Measurements from ENCODE around the gene SPOCD1.
A peak's percentile ranks its signal among the peaks of the same experiment; 100 is the strongest.

SPOCD1 gene

GRCh38 chr1:31800674-31800967 is 15.2 kb downstream of the SPOCD1 start:
- no peak for DNase-seq (ENCODE audit: low read depth, low spot score)

DNA sequence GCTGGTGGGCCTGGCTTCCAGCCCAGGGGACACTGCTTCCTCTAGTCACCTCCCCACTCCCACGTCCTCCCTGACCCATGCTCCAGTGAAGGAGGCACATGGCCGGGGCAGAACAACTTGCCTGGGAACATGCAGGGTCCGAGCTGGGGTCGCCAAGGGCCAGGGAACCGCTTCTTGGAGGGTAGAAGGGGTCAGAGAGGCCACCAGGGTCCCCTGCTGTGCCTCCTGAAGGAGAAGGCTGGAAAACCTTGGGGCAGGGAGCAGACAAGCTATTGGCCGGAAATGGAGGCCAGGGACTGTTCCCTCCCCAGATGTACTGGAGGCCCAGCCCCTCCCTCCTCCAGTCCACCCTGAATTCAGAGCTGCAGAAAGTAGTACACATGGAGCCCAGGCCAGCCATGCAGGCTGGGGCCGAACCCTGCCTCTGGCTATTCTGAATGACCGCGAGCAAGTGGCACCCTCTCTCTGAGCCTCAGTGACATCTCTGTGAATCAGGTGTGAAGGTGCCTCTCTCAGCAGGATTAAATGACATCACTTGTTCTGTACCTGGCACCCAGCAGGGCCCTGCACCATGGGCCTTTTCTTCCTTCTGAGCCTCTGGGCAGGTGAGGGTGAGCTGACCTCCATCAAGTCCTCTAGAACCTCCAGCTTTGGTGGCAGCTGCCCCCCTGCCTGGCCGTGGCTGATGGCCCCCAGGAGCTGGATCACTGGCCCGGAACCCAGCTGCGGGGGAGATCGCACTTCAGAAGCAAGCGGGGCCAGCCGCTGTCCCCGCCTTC is 15.7 kb downstream of the SPOCD1 start:
- DNase-seq (ENCODE audit: low read depth, low spot score): no peak

DNA sequence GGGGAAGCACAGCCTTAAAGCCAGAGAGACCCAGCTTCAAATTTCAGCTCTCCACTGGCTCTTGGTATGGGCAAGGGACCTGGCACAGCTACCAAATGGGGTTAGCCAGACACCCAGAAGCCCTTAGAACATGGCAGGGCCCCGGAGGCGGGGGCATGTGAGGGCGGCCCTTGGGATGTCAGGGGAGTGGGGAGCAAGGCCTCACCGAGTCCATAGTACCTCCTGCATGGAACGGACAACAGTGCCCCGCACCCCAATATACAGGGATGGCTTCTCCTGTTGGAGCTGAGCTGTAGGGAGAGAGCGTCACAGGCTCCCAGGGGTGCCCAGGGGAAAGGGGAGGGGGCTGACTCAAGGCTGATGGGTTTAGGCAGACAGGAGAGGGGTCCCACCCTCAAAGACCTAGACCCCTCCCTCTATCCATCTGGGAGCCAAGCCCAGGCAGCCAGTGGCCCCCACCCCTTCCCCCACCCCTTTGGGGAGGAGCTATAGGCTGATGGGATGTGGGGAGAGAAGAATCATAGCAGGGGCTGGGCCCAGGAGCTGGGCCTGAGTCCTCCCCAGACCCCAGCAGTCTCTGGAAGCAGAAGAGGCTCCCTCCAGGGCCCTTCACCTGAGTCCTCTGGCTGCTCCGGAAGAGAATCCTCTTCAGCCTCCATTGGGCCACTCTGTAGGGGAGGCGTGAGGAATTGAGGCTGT is 16.5 kb downstream of the SPOCD1 start:
- no peak for DNase-seq (ENCODE audit: low read depth, low spot score)

DNA sequence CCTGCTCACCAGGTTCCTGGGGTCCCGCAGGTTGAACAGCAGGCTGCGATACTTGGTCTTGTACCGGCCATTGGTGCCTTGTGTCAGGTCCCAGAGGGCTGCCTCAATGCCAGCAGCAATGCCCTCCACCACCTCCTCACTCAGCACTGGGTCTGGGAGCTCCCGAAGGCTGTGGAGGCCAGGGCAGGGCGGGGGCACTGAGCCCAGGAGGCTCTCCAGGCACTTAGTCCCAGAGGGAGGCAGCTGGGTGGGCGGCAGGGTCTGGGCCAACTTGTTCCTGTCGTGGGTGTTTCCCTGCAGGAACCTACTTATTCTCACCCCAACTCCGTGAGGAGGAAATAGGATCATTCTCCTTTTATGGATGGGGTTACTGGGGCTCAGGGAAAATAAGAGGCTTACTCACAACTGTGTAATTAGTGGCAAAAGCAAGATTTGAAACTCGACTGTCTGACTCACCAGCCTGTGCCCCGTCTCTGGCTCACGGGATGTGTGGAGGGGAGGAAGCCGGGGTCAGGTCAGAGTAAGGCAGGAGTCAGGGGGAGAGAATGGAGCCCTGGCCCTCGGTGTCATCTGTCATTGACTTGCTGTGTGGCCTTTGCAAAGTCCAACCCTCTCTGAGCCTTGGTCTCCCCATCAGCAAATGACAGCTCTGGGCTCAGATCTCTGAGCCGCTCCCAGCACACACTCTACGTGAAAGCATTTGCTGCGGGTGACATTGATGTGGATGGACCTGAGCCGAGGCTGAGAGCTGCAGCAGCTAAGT is 17.2 kb downstream of the SPOCD1 start:
- peak; percentile 10 for DNase-seq (ENCODE audit: low read depth, low spot score)

GRCh38 chr1:31798086-31798432 is 17.8 kb downstream of the SPOCD1 start:
- no peak for DNase-seq (ENCODE audit: low read depth, low spot score)

DNA sequence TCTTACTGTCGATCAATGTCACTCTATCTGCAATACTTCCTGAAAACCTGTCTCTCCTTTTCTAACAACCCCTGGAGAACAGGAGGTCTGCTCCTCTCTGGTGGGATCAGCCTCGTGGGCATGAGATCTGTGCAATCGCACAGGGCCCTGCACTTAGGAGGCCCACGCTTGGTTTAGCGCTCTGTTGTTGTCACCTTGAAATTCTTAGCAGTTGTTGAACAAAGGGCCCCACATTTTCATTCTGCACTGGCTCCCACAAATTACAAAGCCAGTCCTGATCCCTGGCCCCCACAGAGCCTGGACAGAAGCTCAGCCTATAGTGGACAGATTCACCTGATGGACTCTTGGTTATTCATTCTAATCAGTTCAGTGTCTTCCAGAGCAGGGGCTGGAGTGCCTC is 18.6 kb downstream of the SPOCD1 start:
- DNase-seq (ENCODE audit: low read depth, low spot score): no peak

GRCh38 chr1:31796707-31797106 is 19.1 kb downstream of the SPOCD1 start:
- no peak for DNase-seq (ENCODE audit: low read depth, low spot score)

DNA sequence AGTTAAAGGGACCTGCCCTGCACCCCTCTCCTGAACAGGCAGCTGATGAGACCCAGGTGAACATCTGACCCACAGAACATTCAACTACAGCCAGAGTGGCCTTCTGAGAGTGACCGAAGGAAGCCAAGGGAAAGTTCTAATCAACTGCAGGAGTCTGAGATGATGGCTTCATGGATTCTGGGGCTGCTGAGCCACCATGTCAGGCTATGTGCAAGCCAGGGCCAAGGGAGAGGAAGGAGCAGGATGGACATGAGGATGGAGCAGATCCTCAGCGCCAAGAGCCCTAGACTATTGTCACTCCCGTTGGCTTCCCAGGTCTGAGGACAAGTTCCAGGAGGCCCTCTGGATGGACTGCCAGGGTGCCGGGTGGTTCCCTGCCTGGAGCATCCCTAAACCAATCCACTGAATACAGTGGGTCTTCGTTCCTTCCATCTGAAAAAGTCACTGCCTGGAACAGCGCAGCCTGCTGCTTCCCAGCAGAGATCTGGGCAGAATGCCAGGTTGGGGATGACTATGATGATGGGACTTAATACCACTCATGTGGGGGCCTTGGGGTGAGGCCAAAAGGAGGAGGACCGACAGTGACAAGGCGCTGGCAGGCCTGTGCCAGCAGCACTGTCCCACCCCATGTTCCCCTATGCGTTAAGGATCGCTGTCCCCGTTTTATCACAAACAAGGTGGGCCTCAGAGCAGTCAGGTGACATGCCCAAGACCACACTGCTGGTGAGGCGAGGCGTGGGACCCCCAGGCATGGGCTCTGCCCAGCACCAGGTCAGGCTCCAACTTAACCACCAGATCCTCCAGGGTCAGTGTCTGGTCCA is 19.8 kb downstream of the SPOCD1 start:
- DNase-seq (ENCODE audit: low read depth, low spot score): peak; percentile 47

DNA sequence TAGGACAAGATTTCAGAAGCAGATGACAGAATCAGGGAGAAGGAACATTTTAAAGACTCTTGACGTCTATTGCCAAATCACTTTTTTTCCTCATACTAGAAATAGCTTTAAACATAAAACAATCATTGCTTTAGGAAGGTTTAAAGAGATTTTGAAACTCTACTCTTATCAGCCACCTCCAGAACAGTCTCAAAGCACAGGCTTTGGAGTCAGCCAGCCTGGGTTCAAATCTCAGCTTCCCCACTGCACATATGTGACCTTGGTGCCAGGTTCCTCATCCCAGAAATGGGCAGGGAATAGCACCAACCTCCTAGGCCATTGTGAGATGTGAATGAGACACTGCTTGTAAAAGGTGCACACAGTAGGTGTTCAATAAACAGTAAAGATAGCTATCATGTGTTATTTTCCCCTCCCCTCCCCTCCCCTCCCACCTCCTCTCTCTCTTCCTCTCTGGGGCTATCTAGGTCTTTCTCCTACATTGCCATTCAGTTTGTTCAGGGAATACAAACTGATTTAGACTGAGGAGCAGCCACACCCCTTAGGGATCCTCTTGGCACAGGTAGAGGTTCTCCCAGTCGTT is 20.6 kb downstream of the SPOCD1 start:
- no peak for DNase-seq (ENCODE audit: low read depth, low spot score)

DNA sequence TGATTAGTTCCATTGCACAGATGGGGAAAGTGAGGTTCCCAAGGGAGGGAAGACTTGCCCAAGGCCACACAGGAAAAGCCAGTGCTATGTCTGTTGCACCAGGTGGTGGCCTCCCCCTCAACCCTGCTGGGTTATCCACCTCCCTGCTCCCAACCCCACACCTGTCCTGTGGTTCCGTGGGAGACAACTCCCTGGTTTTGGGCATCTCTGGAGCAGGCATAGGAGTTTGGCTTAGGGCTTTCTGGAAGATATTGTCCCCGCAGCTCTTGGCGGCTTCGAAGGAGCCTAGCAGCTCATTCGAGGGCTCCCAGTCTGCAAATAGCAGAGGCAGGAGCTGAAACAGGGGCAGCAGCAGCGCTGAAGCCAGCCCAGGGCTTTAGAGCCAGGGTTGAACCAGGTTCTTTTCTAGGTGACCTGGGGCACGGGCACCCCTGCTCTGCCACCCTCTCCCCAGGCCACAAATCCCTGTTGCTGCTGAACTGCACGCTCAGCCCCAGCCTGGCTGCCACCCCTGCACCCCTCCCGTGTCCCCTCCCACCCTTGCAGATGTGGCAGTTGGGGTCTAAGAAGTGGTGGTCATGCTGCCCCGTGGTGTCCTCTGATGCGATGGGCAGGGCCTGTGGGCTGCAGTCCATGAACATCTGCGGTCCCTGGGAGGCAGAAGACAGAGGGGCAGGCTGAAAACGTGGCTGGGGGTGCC is 22.1 kb downstream of the SPOCD1 start:
- no peak for DNase-seq (ENCODE audit: low read depth, low spot score)

DNA sequence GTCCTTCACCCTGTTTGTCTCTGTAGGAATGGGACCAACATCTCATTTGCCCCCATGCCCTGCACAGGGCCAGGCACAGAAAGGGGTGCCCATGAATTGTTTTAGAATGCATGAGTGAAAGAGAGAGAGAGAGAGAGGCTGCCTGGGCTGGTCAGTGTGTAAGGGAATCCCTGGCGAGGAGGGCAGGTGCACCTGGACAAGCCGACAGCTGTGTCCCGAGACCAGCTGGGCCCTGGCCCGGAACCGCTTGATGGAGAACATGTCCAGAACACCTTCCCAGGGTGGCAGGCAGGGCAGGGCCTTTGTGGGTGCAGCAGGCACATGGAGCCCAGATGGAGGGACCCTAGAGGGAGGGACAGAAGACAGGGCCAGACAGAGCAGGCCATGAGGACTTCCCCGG is 22.7 kb downstream of the SPOCD1 start:
- no peak for DNase-seq (ENCODE audit: low read depth, low spot score)

DNA sequence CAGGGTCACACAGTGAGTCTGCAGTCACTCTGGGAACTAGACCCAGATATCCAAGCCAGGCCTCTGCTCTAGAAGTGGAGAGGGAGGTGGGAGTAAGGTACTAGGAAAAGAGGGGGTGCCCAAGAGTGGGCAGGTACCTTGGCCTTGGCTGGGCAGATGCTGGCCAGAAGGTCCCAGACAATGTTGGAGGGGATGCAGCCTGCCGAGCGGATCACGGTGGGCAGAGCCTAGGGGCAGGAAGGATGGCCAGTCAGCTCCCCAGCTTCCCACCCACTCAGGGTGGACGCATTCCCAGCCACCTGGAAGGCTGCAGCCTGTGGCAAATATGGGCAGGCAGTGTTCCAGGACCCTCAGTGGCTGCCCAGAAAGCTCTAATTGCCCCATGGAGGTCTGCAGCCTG is 23.3 kb downstream of the SPOCD1 start:
- no peak for DNase-seq (ENCODE audit: low read depth, low spot score)

DNA sequence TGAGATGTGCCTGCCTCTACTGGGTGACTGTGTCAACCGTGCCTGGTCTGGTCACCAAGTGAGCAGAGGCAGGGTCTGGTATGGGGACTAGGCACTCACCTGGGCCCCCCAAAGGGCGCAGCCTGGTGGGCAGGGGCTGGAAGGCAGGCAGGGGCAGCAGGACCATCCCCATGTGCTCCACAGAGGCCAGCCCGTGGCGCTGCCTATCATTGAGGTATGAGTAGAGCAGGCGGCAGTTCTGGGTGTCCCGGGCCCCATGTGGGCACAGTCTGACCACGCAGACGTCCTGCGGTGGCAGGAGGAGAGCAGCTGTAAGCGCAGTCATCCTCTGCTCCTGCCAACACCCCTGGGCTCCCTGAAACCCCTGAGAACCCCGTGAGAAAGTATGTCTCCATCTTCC is 23.7 kb downstream of the SPOCD1 start:
- no peak for DNase-seq (ENCODE audit: low read depth, low spot score)

DNA sequence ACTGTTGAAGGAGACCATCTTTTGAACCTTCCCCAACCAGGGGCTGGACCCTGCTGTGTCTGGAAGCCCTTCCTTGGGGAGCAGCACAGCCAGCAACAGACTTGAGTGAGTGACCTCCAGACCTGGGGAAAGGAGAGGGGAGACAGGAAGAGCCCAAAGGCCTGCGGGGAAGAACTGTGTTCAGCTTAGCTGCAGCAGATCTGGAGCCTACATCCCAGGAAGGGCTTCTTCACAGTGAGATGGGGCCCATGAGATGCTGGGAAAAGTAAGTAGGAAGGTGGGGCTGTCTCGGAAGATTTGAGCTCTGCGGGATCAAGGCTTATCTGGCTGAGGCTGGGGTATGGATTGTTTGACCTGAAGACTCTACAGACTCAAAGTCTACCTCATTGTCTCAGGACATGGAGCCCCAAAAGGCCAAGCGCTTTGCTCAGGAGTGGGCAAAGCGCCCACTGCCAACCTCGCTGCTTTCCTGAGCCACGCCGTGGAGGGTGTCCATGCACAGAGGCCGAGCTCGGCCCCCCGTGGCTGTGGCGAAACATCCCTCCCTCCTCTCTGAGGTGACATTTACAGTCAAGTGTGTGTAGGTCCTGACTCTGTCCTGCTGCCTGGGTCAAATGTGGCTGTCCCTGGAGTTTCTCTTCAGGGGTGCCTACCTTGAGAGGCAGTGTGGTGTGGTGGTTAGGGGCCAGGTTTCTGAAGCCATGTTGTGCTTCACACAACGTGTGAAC is 24.5 kb downstream of the SPOCD1 start:
- no peak for DNase-seq (ENCODE audit: low read depth, low spot score)

DNA sequence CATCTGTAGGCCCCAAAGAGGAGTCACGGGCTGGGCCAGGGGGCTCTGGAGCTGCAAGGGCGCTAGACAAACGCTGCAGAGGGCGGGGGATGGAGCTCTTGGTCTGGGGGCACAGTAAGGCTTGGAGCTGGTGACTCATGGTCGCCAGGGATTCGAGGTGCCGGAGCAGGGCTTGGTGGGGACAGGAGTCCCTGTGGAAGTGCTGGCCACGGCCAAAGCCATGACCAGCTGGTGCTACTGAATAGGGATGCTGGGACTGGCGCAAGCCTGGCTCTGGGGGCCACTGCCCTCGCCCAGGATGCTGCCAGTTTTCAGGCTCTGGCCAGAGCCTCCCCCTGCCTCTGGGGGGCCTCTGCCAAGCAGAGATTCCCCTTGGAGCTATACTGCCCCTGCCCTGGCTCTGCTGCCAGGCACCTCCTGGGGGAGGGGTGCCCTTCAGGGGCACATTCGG is 25.2 kb downstream of the SPOCD1 start:
- DNase-seq (ENCODE audit: low read depth, low spot score): no peak

DNA sequence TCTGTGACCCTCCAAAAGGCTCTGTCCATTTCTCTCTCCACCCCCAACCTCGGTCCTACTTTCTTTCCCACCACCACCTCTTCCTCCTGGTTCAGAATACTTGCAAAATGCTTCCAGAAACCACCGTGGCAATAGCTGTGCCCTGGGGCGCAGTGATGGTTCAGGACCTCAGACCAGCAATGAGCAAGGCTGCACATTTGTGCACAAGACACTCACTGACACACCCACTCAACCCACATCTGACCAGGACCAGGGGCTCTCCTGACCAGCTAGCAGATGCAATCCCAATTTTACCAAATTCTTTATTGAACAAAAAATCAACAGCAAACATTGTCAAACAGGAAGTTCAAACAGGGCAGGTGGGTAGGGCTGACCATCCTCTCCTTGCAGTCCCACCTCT is 25.7 kb downstream of the SPOCD1 start:
- DNase-seq (ENCODE audit: low read depth, low spot score): no peak

- peak; percentile 68 for DNase-seq (ENCODE audit: low read depth, low spot score)
Measured at GRCh38 chr1:31789259-31790065, 26.4 kb downstream of the SPOCD1 start.

- peak; percentile 13 for DNase-seq (ENCODE audit: low read depth, low spot score)
Measured at GRCh38 chr1:31788825-31789256, 27.0 kb downstream of the SPOCD1 start.

DNA sequence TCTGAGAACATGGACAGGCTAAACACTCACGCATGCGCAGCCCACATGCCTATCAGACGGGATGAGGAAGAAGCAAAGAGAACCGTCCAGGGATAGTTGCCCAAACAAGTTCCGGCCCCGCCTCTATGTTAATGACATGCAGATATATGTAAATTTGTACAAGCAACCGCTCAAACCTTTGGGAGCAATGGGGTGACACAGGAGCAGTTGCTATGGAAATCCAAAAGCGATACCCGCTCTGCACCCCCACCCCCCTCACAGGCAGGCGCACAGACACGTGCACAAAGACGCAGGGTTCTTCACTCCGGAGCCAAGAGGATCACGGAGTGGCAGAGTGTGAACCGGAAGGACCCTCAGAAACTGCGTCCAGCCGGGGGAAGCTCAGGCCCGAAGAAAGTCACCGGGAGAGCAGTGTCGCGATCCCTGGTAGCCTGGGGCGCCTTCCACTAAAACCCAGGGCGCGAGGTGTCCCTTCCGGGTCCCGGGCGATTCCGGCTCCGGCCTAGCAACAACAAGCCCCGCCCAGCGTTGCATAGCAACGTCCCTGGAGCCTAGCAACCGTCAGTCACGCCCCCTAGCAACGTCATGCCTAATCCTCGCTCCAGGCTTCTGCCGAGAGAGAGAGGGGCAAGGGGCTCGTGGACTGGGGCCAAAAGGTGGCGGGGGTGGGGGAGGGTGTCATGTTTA is 27.5 kb downstream of the SPOCD1 start:
- DNase-seq (ENCODE audit: low read depth, low spot score): peak; percentile 45

All from smooth muscle cell of the brain vasculature (primary cell).